ENCODE measurements around the gene TBX10.

GRCh38 chr11:67629386-67630227 is 10.0 kb downstream of the TBX10 start, which contains the start of gene NUDT8:
- TF ChIP-seq CTCF (conservative IDR thresholded peaks at IDR 0.05; ENCODE audit: low read length) = peak; percentile 67
- TF ChIP-seq EZH2phosphoT487 (IDR thresholded peaks at IDR 0.05; ENCODE audit: borderline replicate concordance, low read depth, low read length) = no peak

All from OCI-LY7 (cell line).